Measurements from ENCODE around the gene KRT73.

- no peak for TF ChIP-seq CTCF (IDR thresholded peaks at IDR 0.05)
- TF ChIP-seq POLR2AphosphoS5 (IDR thresholded peaks at IDR 0.05) = no peak
These were observed 41.6 kb upstream of the KRT73 start for GRCh38 chr12:52659951-52660350.
